ENCODE results near the gene ANKUB1. TPM values are rescaled to one million over a fixed set of nuclear protein-coding genes. Genes with fewer than 3 reads are reported as not detected.
A peak's percentile ranks its signal among the peaks of the same experiment; 100 is the strongest.

The ANKUB1 gene
- total and polyA plus RNA-seq, 10 of the 15 experiments (the other 5 are each of a cell fraction or from before 2014, with no cell fraction given) = 0.08 TPM; not detected in 9

GRCh38 chr3:149726716-149727407, 65.5 kb downstream of the ANKUB1 start (continued):
- TF ChIP-seq ZNF217 (IDR thresholded peaks at IDR 0.05) (0 out of 2 replicates have a peak, but pooled peaks have one; percentile 27), BACH1 (IDR thresholded peaks at IDR 0.05; ENCODE audit: borderline replicate concordance) (no peak), NFIC (IDR thresholded peaks at IDR 0.05; ENCODE audit: low read depth, low read length) (peak; percentile 87), BCLAF1 (IDR thresholded peaks at IDR 0.05) (no peak), IKZF2 (IDR thresholded peaks at IDR 0.05) (peak in 1 of 2 experiments; percentile 60; a peak in 2 of 4 replicates), POU2F2 (IDR thresholded peaks at IDR 0.05; ENCODE audit: borderline replicate concordance, low read depth, low read length) (peak; percentile 59; the same call in 1 of the 3 replicates), RELB (IDR thresholded peaks at IDR 0.05; ENCODE audit: low read depth) (0 out of 2 replicates have a peak, but pooled peaks have one; percentile 14), NR2F1 (conservative IDR thresholded peaks at IDR 0.05) (0 out of 2 replicates have a peak, but pooled peaks have one; percentile 21), IKZF1 (conservative IDR thresholded peaks at IDR 0.05) (0 out of 2 replicates have a peak, but pooled peaks have one; percentile 20), CREM (IDR thresholded peaks at IDR 0.05; ENCODE audit: low read depth) (peak; percentile 57; the same call in 1 of the 2 replicates), ZSCAN29 (IDR thresholded peaks at IDR 0.05) (no peak), SKIL (IDR thresholded peaks at IDR 0.05; ENCODE audit: low read depth, poor library complexity, severe bottlenecking) (no peak), ZBTB4 (CRISPR knock-in tag; IDR thresholded peaks at IDR 0.05) (no peak), IRF4 (IDR thresholded peaks at IDR 0.05; ENCODE audit: low read depth, low read length) (peak; percentile 87), MEF2A (IDR thresholded peaks at IDR 0.05; ENCODE audit: insufficient read depth, low read depth, low read length) (0 out of 2 replicates have a peak, but pooled peaks have one; percentile 45), ETV6 (conservative IDR thresholded peaks at IDR 0.05 in 1 of 2, IDR thresholded peaks at IDR 0.05 in 1 of 2; ENCODE audit: borderline replicate concordance in 1 of 2, low read depth in 1 of 2) (peak in 1 of 2 experiments; percentile 31; a peak in 1 of 4 replicates), WRNIP1 (IDR thresholded peaks at IDR 0.05; ENCODE audit: borderline replicate concordance, low read depth, low read length) (no peak), KAT2A (conservative IDR thresholded peaks at IDR 0.05; ENCODE audit: control insufficient read depth, low read depth, low read length) (no peak), JUNB (IDR thresholded peaks at IDR 0.05) (peak; percentile 94), RUNX3 (IDR thresholded peaks at IDR 0.05; ENCODE audit: low read length) (peak; percentile 96)

Measured in GM12878 (cell line).